HEK293 (cell line): ENCODE results near the gene CCDC187.

Experiments
- CTCF ChIP-seq: fragments of 450-650 bp; formaldehyde crosslinking; IDR thresholded peaks from 2 replicates; pipeline ENCODE4 v1.5.1; 2016; ENCODE audit warnings: missing biosample characterization, missing genetic modification characterization
- KLF10 ChIP-seq: fragments of 450-650 bp; IDR thresholded peaks from 2 replicates; pipeline ENCODE4 v1.5.1; 2018; ENCODE audit warnings: missing biosample characterization, mild to moderate bottlenecking, missing genetic modification characterization
- KLF7 ChIP-seq: fragments of 450-650 bp; formaldehyde crosslinking; IDR thresholded peaks from 2 replicates; pipeline ENCODE4 v1.5.1; 2016; ENCODE audit warnings: missing biosample characterization, missing genetic modification characterization, borderline replicate concordance
- KLF9 ChIP-seq: fragments of 450-650 bp; formaldehyde crosslinking; IDR thresholded peaks from 2 replicates; pipeline ENCODE4 v1.5.1; 2016; ENCODE audit warnings: missing biosample characterization, missing genetic modification characterization, low read depth
- MZF1 ChIP-seq: fragments of 450-650 bp; formaldehyde crosslinking; IDR thresholded peaks from 2 replicates; pipeline ENCODE4 v1.5.1; 2017; ENCODE audit warnings: missing biosample characterization, missing genetic modification characterization, borderline replicate concordance
- SALL2 ChIP-seq: fragments of 450-650 bp; formaldehyde crosslinking; IDR thresholded peaks from 2 replicates; pipeline ENCODE4 v1.5.0; 2017; ENCODE audit warnings: missing biosample characterization, mild to moderate bottlenecking, missing genetic modification characterization, borderline replicate concordance
- SCRT1 ChIP-seq: fragments of 450-650 bp; formaldehyde crosslinking; IDR thresholded peaks from 2 replicates; pipeline ENCODE4 v1.5.1; 2016; ENCODE audit warnings: missing biosample characterization, missing genetic modification characterization, borderline replicate concordance
- SP3 ChIP-seq: fragments of 450-650 bp; formaldehyde crosslinking; IDR thresholded peaks from 2 replicates; pipeline ENCODE4 v1.5.1; 2016; ENCODE audit warnings: missing biosample characterization, missing genetic modification characterization
- YY2 ChIP-seq: fragments of 450-650 bp; formaldehyde crosslinking; IDR thresholded peaks from 2 replicates; pipeline ENCODE4 v1.5.1; 2016; ENCODE audit warnings: missing biosample characterization, missing genetic modification characterization
- ZBTB20 ChIP-seq: fragments of 450-650 bp; formaldehyde crosslinking; IDR thresholded peaks from 2 replicates; pipeline ENCODE4 v1.5.1; 2016; ENCODE audit warnings: missing biosample characterization, missing genetic modification characterization
- ZBTB7A ChIP-seq: fragments of 450-650 bp; formaldehyde crosslinking; IDR thresholded peaks from 2 replicates; pipeline ENCODE4 v1.5.1; 2016; ENCODE audit warnings: low read depth, missing biosample characterization, missing genetic modification characterization
- ZEB2 ChIP-seq: fragments of 450-650 bp; formaldehyde crosslinking; IDR thresholded peaks from 2 replicates; pipeline ENCODE4 v1.5.1; 2016; ENCODE audit warnings: missing biosample characterization, missing genetic modification characterization
- ZFHX2 ChIP-seq: fragments of 450-650 bp; formaldehyde crosslinking; conservative IDR thresholded peaks from 2 replicates; pipeline ENCODE4 v1.5.1; 2016; ENCODE audit warnings: missing biosample characterization, missing genetic modification characterization
- ZNF132 ChIP-seq: fragments of 450-650 bp; formaldehyde crosslinking; IDR thresholded peaks from 2 replicates; pipeline ENCODE4 v1.5.1; 2017; ENCODE audit warnings: missing biosample characterization, missing genetic modification characterization, borderline replicate concordance
- ZNF2 ChIP-seq: fragments of 450-650 bp; formaldehyde crosslinking; IDR thresholded peaks from 2 replicates; pipeline ENCODE4 v1.5.1; 2016; ENCODE audit warnings: missing biosample characterization, missing genetic modification characterization
- ZNF292 ChIP-seq: fragments of 450-650 bp; formaldehyde crosslinking; IDR thresholded peaks from 2 replicates; pipeline ENCODE4 v1.5.1; 2016; ENCODE audit warnings: low read depth, missing biosample characterization, missing genetic modification characterization, borderline replicate concordance
- ZNF394 ChIP-seq: fragments of 450-650 bp; formaldehyde crosslinking; IDR thresholded peaks from 2 replicates; pipeline ENCODE4 v1.5.1; 2016; ENCODE audit warnings: missing biosample characterization, missing genetic modification characterization, mild to moderate bottlenecking, moderate library complexity, borderline replicate concordance
- ZNF416 ChIP-seq: fragments of 450-650 bp; formaldehyde crosslinking; IDR thresholded peaks from 2 replicates; pipeline ENCODE4 v1.5.1; 2016; ENCODE audit warnings: missing biosample characterization, missing genetic modification characterization
- ZNF423 ChIP-seq: fragments of 450-650 bp; formaldehyde crosslinking; IDR thresholded peaks from 2 replicates; pipeline ENCODE4 v1.5.1; 2016; ENCODE audit warnings: missing biosample characterization, missing genetic modification characterization
- ZNF426 ChIP-seq: fragments of 450-650 bp; formaldehyde crosslinking; IDR thresholded peaks from 2 replicates; pipeline ENCODE4 v1.5.1; 2017; ENCODE audit warnings: missing biosample characterization, missing genetic modification characterization, mild to moderate bottlenecking, inconsistent platforms, moderate library complexity
- ZNF530 ChIP-seq: fragments of 450-650 bp; formaldehyde crosslinking; IDR thresholded peaks from 2 replicates; pipeline ENCODE4 v1.5.1; 2016; ENCODE audit warnings: low read depth, missing biosample characterization, missing genetic modification characterization
- ZNF571 ChIP-seq: fragments of 450-650 bp; formaldehyde crosslinking; IDR thresholded peaks from 2 replicates; pipeline ENCODE4 v1.5.0; 2017; ENCODE audit warnings: missing biosample characterization, missing genetic modification characterization
- ZNF585B ChIP-seq: fragments of 450-650 bp; formaldehyde crosslinking; IDR thresholded peaks from 2 replicates; pipeline ENCODE4 v1.5.1; 2016; ENCODE audit warnings: missing biosample characterization, missing genetic modification characterization
- ZNF664 ChIP-seq: fragments of 450-650 bp; formaldehyde crosslinking; IDR thresholded peaks from 2 replicates; pipeline ENCODE4 v1.5.1; 2016; ENCODE audit warnings: missing biosample characterization, missing genetic modification characterization
- ZNF707 ChIP-seq: fragments of 450-650 bp; formaldehyde crosslinking; IDR thresholded peaks from 2 replicates; pipeline ENCODE4 v1.5.1; 2016; ENCODE audit warnings: missing biosample characterization, missing genetic modification characterization
- ZNF792 ChIP-seq: fragments of 450-650 bp; formaldehyde crosslinking; IDR thresholded peaks from 2 replicates; pipeline ENCODE4 v1.5.1; 2016; ENCODE audit warnings: missing biosample characterization, missing genetic modification characterization
- TF ChIP-seq, protein P1 (sequence below): fragments of 450-650 bp; formaldehyde crosslinking; IDR thresholded peaks from 2 replicates; pipeline ENCODE4 v1.5.1; 2016; ENCODE audit warnings: missing biosample characterization, missing genetic modification characterization
- TF ChIP-seq, protein P2 (sequence below): fragments of 450-650 bp; formaldehyde crosslinking; IDR thresholded peaks from 2 replicates; pipeline ENCODE4 v1.5.1; 2016; ENCODE audit warnings: missing biosample characterization, missing genetic modification characterization

CCDC187 gene

GRCh38 chr9:136283291-136284235, 20.3 kb downstream of the CCDC187 start (continued):
- TF ChIP-seq ZFHX2 (peak; percentile 95), MZF1 (no peak), ZNF292 (no peak), ZNF792 (no peak), KLF10 (no peak), ZEB2 (tag by site-specific recombination) (peak; percentile 33; the same call in 1 of the 2 replicates), ZNF585B (tag by site-specific recombination) (no peak), YY2 (tag by site-specific recombination) (no peak), ZNF2 (tag by site-specific recombination) (no peak), CTCF (tag by site-specific recombination) (peak; percentile 92), ZNF571 (tag by site-specific recombination) (no peak), SP3 (tag by site-specific recombination) (0 out of 2 replicates have a peak, but pooled peaks have one; percentile 23), ZNF530 (tag by site-specific recombination) (no peak), SALL2 (tag by site-specific recombination) (no peak), SCRT1 (peak; percentile 72), ZNF132 (tag by site-specific recombination) (no peak), ZBTB20 (tag by site-specific recombination) (0 out of 2 replicates have a peak, but pooled peaks have one; percentile 22), ZNF416 (tag by site-specific recombination) (no peak), ZNF426 (no peak), ZNF707 (tag by site-specific recombination) (no peak), ZNF423 (tag by site-specific recombination) (no peak), KLF7 (tag by site-specific recombination) (no peak), KLF9 (tag by site-specific recombination) (0 out of 2 replicates have a peak, but pooled peaks have one; percentile 22), ZBTB7A (no peak), ZNF664 (tag by site-specific recombination) (no peak), ZNF394 (tag by site-specific recombination) (no peak)
- TF ChIP-seq, protein P1, sequence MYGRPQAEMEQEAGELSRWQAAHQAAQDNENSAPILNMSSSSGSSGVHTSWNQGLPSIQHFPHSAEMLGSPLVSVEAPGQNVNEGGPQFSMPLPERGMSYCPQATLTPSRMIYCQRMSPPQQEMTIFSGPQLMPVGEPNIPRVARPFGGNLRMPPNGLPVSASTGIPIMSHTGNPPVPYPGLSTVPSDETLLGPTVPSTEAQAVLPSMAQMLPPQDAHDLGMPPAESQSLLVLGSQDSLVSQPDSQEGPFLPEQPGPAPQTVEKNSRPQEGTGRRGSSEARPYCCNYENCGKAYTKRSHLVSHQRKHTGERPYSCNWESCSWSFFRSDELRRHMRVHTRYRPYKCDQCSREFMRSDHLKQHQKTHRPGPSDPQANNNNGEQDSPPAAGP = peak; percentile 63; the same call in 1 of the 2 replicates
- TF ChIP-seq, protein P2, sequence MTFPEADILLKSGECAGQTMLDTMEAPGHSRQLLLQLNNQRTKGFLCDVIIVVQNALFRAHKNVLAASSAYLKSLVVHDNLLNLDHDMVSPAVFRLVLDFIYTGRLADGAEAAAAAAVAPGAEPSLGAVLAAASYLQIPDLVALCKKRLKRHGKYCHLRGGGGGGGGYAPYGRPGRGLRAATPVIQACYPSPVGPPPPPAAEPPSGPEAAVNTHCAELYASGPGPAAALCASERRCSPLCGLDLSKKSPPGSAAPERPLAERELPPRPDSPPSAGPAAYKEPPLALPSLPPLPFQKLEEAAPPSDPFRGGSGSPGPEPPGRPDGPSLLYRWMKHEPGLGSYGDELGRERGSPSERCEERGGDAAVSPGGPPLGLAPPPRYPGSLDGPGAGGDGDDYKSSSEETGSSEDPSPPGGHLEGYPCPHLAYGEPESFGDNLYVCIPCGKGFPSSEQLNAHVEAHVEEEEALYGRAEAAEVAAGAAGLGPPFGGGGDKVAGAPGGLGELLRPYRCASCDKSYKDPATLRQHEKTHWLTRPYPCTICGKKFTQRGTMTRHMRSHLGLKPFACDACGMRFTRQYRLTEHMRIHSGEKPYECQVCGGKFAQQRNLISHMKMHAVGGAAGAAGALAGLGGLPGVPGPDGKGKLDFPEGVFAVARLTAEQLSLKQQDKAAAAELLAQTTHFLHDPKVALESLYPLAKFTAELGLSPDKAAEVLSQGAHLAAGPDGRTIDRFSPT (tag by site-specific recombination) = peak; percentile 65
- TF ChIP-seq, all 188 proteins: peak for 22
